ENCODE data around the gene MTCL1.

MTCL1 gene

GRCh38 chr18:8705238-8705960, at the start of gene MTCL1:
Gene MTCL1 (plus strand): TSS chr18:8705556. CDS start chr18:8705661, 105 bp downstream.
- DNase-seq = peak; percentile 59

- DNase-seq = no peak
These were observed 49.1 kb upstream of the MTCL1 start for GRCh38 chr18:8656232-8656631.

GRCh38 chr18:8657050-8657820, 48.1 kb upstream of the MTCL1 start:
- no peak for DNase-seq

- no peak for DNase-seq
These were observed 47.4 kb upstream of the MTCL1 start for GRCh38 chr18:8657873-8658470.

- no peak for DNase-seq
These were observed 46.4 kb upstream of the MTCL1 start for GRCh38 chr18:8658858-8659485.

GRCh38 chr18:8659609-8660242, 45.6 kb upstream of the MTCL1 start:
- DNase-seq = no peak

- no peak for DNase-seq
These were observed 45.0 kb upstream of the MTCL1 start for GRCh38 chr18:8660316-8660715.

- no peak for DNase-seq
These were observed 43.4 kb upstream of the MTCL1 start for GRCh38 chr18:8661754-8662559.

- DNase-seq = no peak
These were observed 42.6 kb upstream of the MTCL1 start for GRCh38 chr18:8662560-8663255.

- DNase-seq = no peak
These were observed 37.5 kb upstream of the MTCL1 start for GRCh38 chr18:8667846-8668245.

- DNase-seq = no peak
These were observed 37.0 kb upstream of the MTCL1 start for GRCh38 chr18:8668381-8668780.

GRCh38 chr18:8669571-8669970, 35.8 kb upstream of the MTCL1 start:
- no peak for DNase-seq

GRCh38 chr18:8673256-8674209, 31.8 kb upstream of the MTCL1 start:
- no peak for DNase-seq

GRCh38 chr18:8675057-8675456, 30.3 kb upstream of the MTCL1 start:
- DNase-seq = no peak

GRCh38 chr18:8681196-8681595, 24.2 kb upstream of the MTCL1 start:
- DNase-seq = no peak

- DNase-seq = no peak
These were observed 20.8 kb upstream of the MTCL1 start for GRCh38 chr18:8684577-8684976.

- no peak for DNase-seq
These were observed 20.0 kb upstream of the MTCL1 start for GRCh38 chr18:8685141-8685913.

GRCh38 chr18:8685914-8686216, 19.5 kb upstream of the MTCL1 start:
- DNase-seq = no peak

- no peak for DNase-seq
These were observed 18.7 kb upstream of the MTCL1 start for GRCh38 chr18:8686611-8687010.

Data from hematopoietic multipotent progenitor cell treated with erythropoietin and hydrocortisone succinate and interleukin-3 and kit ligand, for 6 days (in vitro differentiated cells).